Measurements from ENCODE around the gene GHR.

GRCh38 chr5:42569953-42570548, 146.8 kb downstream of the GHR start:
- TF ChIP-seq, protein P1, sequence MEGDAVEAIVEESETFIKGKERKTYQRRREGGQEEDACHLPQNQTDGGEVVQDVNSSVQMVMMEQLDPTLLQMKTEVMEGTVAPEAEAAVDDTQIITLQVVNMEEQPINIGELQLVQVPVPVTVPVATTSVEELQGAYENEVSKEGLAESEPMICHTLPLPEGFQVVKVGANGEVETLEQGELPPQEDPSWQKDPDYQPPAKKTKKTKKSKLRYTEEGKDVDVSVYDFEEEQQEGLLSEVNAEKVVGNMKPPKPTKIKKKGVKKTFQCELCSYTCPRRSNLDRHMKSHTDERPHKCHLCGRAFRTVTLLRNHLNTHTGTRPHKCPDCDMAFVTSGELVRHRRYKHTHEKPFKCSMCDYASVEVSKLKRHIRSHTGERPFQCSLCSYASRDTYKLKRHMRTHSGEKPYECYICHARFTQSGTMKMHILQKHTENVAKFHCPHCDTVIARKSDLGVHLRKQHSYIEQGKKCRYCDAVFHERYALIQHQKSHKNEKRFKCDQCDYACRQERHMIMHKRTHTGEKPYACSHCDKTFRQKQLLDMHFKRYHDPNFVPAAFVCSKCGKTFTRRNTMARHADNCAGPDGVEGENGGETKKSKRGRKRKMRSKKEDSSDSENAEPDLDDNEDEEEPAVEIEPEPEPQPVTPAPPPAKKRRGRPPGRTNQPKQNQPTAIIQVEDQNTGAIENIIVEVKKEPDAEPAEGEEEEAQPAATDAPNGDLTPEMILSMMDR (IDR thresholded peaks at IDR 0.05 in 8 of 11, conservative IDR thresholded peaks at IDR 0.05 in 3 of 11): no peak
- TF ChIP-seq POLR2A (IDR thresholded peaks at IDR 0.05): no peak

Measured in spleen (tissue), 7 donors.